NB4 (cell line): ENCODE results near the gene EPHA4.

Experiments used
- MYC ChIP-seq: IDR thresholded peaks from 2 replicates; pipeline ENCODE4 v1.6.1; 2011; ENCODE audit warnings: low read depth, low read length
- POLR2A ChIP-seq: IDR thresholded peaks from 2 replicates; pipeline ENCODE4 v1.6.1; 2011; ENCODE audit warnings: mild to moderate bottlenecking; ENCODE audit not compliant: insufficient read length; ENCODE audit errors: extremely low read depth
- TF ChIP-seq, protein P1 (sequence below): IDR thresholded peaks from one replicate; pipeline ENCODE4 v1.5.1; 2012; ENCODE audit warnings: low read depth, low read length
- TF ChIP-seq, protein P2 (sequence below): IDR thresholded peaks from 2 replicates; pipeline ENCODE4 v1.6.1; 2011; ENCODE audit warnings: low read depth, low read length

DNA sequence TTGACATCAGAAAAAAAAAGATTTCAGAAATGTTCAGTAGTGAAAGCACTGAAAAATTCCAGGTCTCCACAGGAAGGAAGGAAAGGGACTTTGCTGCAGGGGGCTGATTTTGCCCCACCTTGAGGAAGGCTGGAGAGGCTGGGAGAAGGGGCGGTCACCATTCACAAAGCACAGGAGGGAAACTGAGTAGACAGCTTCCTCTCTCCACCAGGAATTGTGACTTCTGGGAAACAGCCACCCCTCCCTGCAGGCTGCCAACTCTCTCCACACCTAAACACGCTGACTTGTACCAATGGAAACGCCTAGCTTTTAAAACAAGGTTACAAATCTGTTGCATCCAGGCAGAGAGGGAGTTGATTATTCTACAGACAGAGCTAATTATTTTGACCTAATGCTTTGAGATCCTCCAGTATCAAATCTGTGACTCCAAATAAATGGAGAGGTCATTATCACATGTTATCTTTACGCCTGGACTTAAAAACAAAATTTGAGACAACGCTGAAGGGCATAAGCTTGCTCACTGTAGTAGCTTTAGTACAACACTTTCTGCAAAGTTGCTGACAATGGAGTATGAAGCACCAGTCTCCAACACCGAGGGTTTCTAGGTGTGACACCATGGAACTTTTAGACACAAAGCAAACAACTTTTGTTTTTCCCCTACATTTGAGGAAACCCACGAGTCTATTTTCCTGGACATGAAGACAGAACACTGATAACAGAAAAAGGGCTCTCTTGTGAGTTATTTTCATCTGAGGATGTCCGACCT is 42.7 kb downstream of the EPHA4 start:
- TF ChIP-seq, protein P1, sequence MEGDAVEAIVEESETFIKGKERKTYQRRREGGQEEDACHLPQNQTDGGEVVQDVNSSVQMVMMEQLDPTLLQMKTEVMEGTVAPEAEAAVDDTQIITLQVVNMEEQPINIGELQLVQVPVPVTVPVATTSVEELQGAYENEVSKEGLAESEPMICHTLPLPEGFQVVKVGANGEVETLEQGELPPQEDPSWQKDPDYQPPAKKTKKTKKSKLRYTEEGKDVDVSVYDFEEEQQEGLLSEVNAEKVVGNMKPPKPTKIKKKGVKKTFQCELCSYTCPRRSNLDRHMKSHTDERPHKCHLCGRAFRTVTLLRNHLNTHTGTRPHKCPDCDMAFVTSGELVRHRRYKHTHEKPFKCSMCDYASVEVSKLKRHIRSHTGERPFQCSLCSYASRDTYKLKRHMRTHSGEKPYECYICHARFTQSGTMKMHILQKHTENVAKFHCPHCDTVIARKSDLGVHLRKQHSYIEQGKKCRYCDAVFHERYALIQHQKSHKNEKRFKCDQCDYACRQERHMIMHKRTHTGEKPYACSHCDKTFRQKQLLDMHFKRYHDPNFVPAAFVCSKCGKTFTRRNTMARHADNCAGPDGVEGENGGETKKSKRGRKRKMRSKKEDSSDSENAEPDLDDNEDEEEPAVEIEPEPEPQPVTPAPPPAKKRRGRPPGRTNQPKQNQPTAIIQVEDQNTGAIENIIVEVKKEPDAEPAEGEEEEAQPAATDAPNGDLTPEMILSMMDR, result no peak
- TF ChIP-seq, protein P2, sequence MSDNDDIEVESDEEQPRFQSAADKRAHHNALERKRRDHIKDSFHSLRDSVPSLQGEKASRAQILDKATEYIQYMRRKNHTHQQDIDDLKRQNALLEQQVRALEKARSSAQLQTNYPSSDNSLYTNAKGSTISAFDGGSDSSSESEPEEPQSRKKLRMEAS, result no peak
- no peak for TF ChIP-seq POLR2A
- TF ChIP-seq MYC, result no peak
